Fibroblast of lung (primary cell): Measurements from ENCODE around the gene TOMM40. TPM values are rescaled to one million over a fixed set of nuclear protein-coding genes. Genes with fewer than 3 reads are reported as not detected.

Source experiments
- DNase-seq, 2 donors: peaks; one replicate each; pipeline versions ENCODE4 v3.0.0 to v3.0.0-alpha.2; 2010; ENCODE audit warnings: low read depth in 2 of 2
- H2AFZ ChIP-seq: 2 replicates; pipeline ENCODE4 v1.5.1; 2012; ENCODE audit warnings: low read length, control low read depth, inconsistent platforms
- H3K27ac ChIP-seq: 2 replicates; pipeline ENCODE4 v1.5.1; 2011; ENCODE audit warnings: low read length, control low read depth; ENCODE audit not compliant: insufficient read depth
- H3K27me3 ChIP-seq: 2 replicates; pipeline ENCODE4 v1.5.1; 2011; ENCODE audit warnings: mild to moderate bottlenecking, low read length; ENCODE audit not compliant: control insufficient read depth, insufficient read depth
- H3K36me3 ChIP-seq: 2 replicates; pipeline ENCODE4 v1.5.1; 2011; ENCODE audit warnings: low read length; ENCODE audit not compliant: control insufficient read depth, insufficient read depth
- H3K4me1 ChIP-seq: 2 replicates; pipeline ENCODE4 v1.5.1; 2011; ENCODE audit warnings: low read length; ENCODE audit not compliant: control insufficient read depth, insufficient read depth; ENCODE audit errors: extremely low read depth
- H3K4me2 ChIP-seq: 2 replicates; pipeline ENCODE4 v1.5.1; 2011; ENCODE audit warnings: low read length, control low read depth; ENCODE audit not compliant: insufficient read depth; ENCODE audit errors: extremely low read depth
- H3K4me3 ChIP-seq, 4 experiments: fragments of 200-600 bp in 1 of 4; sonication (generic) in 1 of 4; replicated peaks in 1 of 4; 2 replicates each; pipeline ENCODE4 v1.5.1; 2011 to 2016; ENCODE audit warnings: low read length in 4 of 4, low read depth in 3 of 4, mild to moderate bottlenecking in 3 of 4, control low read depth in 2 of 4, inconsistent platforms in 1 of 4, mixed read lengths in 1 of 4; ENCODE audit not compliant: insufficient read depth in 1 of 4; ENCODE audit errors: control extremely low read depth in 1 of 4
- H3K79me2 ChIP-seq: 2 replicates; pipeline ENCODE4 v1.5.1; 2012; ENCODE audit warnings: mild to moderate bottlenecking, low read length, inconsistent platforms; ENCODE audit not compliant: control insufficient read depth, insufficient read depth
- H3K9ac ChIP-seq: 2 replicates; pipeline ENCODE4 v1.5.1; 2011; ENCODE audit warnings: mild to moderate bottlenecking, low read length, control low read depth; ENCODE audit not compliant: insufficient read depth
- H3K9me3 ChIP-seq: 2 replicates; pipeline ENCODE4 v1.5.1; 2012; ENCODE audit warnings: low read depth, low read length; ENCODE audit not compliant: control insufficient read depth, insufficient read depth
- H4K20me1 ChIP-seq: 2 replicates; pipeline ENCODE4 v1.5.1; 2011; ENCODE audit warnings: low read length; ENCODE audit not compliant: control insufficient read depth, insufficient read depth; ENCODE audit errors: extremely low read depth
- EZH2 ChIP-seq: IDR thresholded peaks from 2 replicates; pipeline ENCODE4 v1.5.1; 2012; ENCODE audit warnings: low read length, control low read depth, mild to moderate bottlenecking; ENCODE audit errors: missing control alignments
- polyA plus RNA-seq, 2 donors: library from polyadenylated mRNA; depleted of rRNA in 1 of 2; stranded (reverse) in 1 of 2; unstranded in 1 of 2; fragments of >200 nt; gene quantifications; 2 replicates each; pipeline ENCODE4 v1.2.1, GENCODE V29; 2011 to 2012; ENCODE audit warnings: missing spikeins in 1 of 2
- total RNA-seq: library from RNA; depleted of rRNA; stranded (reverse); fragments of >200 nt; gene quantifications from 2 replicates; pipeline ENCODE4 v1.2.1, GENCODE V29; 2014
- TF ChIP-seq, protein P1 (sequence below), 2 donors: IDR thresholded peaks in 1 of 2; conservative IDR thresholded peaks in 1 of 2; 1 replicate in 1 of 2; 2 replicates in 1 of 2; pipeline ENCODE4 v1.5.1; 2011 to 2012; ENCODE audit warnings: low read length in 2 of 2, control low read depth in 1 of 2, inconsistent platforms in 1 of 2, low read depth in 1 of 2, mild to moderate bottlenecking in 1 of 2

Gene TOMM40
- total and polyA plus RNA-seq, 2 donors (not counting 1 experiment from before 2014, with no cell fraction given): 21.8 to 32.1 TPM

DNA sequence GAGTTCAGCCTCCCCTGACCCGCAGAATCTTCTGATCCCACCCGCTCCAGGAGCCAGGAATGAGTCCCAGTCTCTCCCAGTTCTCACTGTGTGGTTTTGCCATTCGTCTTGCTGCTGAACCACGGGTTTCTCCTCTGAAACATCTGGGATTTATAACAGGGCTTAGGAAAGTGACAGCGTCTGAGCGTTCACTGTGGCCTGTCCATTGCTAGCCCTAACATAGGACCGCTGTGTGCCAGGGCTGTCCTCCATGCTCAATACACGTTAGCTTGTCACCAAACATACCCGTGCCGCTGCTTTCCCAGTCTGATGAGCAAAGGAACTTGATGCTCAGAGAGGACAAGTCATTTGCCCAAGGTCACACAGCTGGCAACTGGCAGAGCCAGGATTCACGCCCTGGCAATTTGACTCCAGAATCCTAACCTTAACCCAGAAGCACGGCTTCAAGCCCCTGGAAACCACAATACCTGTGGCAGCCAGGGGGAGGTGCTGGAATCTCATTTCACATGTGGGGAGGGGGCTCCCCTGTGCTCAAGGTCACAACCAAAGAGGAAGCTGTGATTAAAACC is 13.5 kb downstream of the TOMM40 start:
- no peak for DNase-seq
- H3K4me3 ChIP-seq: no peak overlapping the region
- no peak overlapping the region for H3K9ac ChIP-seq
- no peaks in the 10 kb centered on the region for H3K4me1 ChIP-seq
- H2AFZ ChIP-seq: no peak overlapping the region
- H3K27me3 ChIP-seq: peaks cover 9% of the 10 kb centered on the region
- no peak overlapping the region for H3K4me2 ChIP-seq
- H3K36me3 ChIP-seq: peaks cover 8% of the 10 kb centered on the region
- H3K27ac ChIP-seq: no peak overlapping the region
- no peaks in the 10 kb centered on the region for H4K20me1 ChIP-seq
- H3K9me3 ChIP-seq: no peaks in the 10 kb centered on the region
- no peaks in the 10 kb centered on the region for H3K79me2 ChIP-seq
- TF ChIP-seq, protein P1, sequence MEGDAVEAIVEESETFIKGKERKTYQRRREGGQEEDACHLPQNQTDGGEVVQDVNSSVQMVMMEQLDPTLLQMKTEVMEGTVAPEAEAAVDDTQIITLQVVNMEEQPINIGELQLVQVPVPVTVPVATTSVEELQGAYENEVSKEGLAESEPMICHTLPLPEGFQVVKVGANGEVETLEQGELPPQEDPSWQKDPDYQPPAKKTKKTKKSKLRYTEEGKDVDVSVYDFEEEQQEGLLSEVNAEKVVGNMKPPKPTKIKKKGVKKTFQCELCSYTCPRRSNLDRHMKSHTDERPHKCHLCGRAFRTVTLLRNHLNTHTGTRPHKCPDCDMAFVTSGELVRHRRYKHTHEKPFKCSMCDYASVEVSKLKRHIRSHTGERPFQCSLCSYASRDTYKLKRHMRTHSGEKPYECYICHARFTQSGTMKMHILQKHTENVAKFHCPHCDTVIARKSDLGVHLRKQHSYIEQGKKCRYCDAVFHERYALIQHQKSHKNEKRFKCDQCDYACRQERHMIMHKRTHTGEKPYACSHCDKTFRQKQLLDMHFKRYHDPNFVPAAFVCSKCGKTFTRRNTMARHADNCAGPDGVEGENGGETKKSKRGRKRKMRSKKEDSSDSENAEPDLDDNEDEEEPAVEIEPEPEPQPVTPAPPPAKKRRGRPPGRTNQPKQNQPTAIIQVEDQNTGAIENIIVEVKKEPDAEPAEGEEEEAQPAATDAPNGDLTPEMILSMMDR (conservative IDR thresholded peaks at IDR 0.05 in 1 of 2, IDR thresholded peaks at IDR 0.05 in 1 of 2; ENCODE audit: low read depth in 1 of 2, low read length in 2 of 2): peak in 1 of 2 donors; percentile 3
- TF ChIP-seq EZH2: no peak

GRCh38 chr19:44905437-44906160 is 14.5 kb downstream of the TOMM40 start, which contains the start of gene APOE:
TSS of gene APOE (plus strand) at chr19:44905796. CDS start at chr19:44906625, 829 bp downstream.
- Histone ChIP-seq H3K4me2 (peak within 1 kb of the TSS; percentile 59), H3K4me1 (no peaks in the 10 kb centered on the region), H3K27me3 (peaks cover 9% of the 10 kb centered on the region), H2AFZ (peak within 1 kb of the TSS; percentile 39), H3K9me3 (no peaks in the 10 kb centered on the region), H3K36me3 (peaks cover 4% of the 10 kb centered on the region), H3K27ac (no peak within 1 kb of the TSS), H3K79me2 (no peaks in the 10 kb centered on the region), H3K9ac (peak within 1 kb of the TSS; percentile 2), H4K20me1 (no peaks in the 10 kb centered on the region), H3K4me3 (peak within 1 kb of the TSS in 2 of 4 experiments; percentile 53 to 85)
- DNase-seq: peak in 1 of 2 donors; percentile 47
- TF ChIP-seq, protein P1 (conservative IDR thresholded peaks at IDR 0.05 in 1 of 2, IDR thresholded peaks at IDR 0.05 in 1 of 2; ENCODE audit: low read depth in 1 of 2, low read length in 2 of 2): no peak
- TF ChIP-seq EZH2: peak; percentile 83

GRCh38 chr19:44907613-44908012 is 16.6 kb downstream of the TOMM40 start:
- H3K79me2 ChIP-seq: no peaks in the 10 kb centered on the region
- H3K9ac ChIP-seq: no peak overlapping the region
- H3K27me3 ChIP-seq: peaks cover 9% of the 10 kb centered on the region
- no peak overlapping the region for H3K4me3 ChIP-seq
- no peaks in the 10 kb centered on the region for H4K20me1 ChIP-seq
- no peak overlapping the region for H3K27ac ChIP-seq
- DNase-seq: no peak
- peaks cover 6% of the 10 kb centered on the region for H3K4me1 ChIP-seq
- H3K4me2 ChIP-seq: no peak overlapping the region
- no peak overlapping the region for H2AFZ ChIP-seq
- TF ChIP-seq, protein P1 (conservative IDR thresholded peaks at IDR 0.05 in 1 of 2, IDR thresholded peaks at IDR 0.05 in 1 of 2; ENCODE audit: low read depth in 1 of 2, low read length in 2 of 2): no peak
- TF ChIP-seq EZH2: no peak
- no peaks in the 10 kb centered on the region for H3K9me3 ChIP-seq
- H3K36me3 ChIP-seq: peaks cover 2% of the 10 kb centered on the region
